GM18526 (cell line): ENCODE measurements around the gene FJX1.

Experiments
- POLR2A ChIP-seq: IDR thresholded peaks from 3 replicates; pipeline ENCODE4 v1.6.1; 2011; ENCODE audit not compliant: insufficient read length; ENCODE audit errors: extremely low read depth

The FJX1 gene

DNA sequence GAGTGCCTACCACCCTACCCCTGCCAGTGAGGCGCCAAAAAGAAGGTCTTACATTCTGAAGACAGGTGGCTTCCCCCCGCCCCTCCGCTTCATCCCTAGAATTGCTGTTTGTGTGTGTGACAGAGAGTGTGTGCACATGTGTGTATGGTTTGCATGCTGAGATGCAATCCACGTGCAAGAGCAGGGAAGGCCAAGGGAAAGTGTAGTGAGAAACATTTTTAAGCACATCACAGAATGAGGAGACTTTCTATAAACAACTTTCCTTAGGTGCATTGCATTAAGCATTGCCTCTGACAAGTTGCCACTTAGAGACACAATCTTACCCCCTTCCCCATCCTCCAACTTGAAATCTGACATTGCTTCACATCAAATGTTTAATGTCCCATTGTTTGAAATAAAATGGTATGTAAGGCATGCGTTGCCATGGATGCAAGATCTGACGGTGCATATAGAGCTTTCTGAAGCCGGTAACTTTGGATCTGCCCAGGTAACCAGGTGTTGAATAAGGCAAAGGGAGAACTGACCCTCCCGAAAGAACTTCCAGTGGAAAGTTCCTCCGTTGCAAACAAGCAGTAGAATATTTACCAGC, 21.4 kb downstream of the FJX1 start:
- TF ChIP-seq POLR2A, result no peak

DNA sequence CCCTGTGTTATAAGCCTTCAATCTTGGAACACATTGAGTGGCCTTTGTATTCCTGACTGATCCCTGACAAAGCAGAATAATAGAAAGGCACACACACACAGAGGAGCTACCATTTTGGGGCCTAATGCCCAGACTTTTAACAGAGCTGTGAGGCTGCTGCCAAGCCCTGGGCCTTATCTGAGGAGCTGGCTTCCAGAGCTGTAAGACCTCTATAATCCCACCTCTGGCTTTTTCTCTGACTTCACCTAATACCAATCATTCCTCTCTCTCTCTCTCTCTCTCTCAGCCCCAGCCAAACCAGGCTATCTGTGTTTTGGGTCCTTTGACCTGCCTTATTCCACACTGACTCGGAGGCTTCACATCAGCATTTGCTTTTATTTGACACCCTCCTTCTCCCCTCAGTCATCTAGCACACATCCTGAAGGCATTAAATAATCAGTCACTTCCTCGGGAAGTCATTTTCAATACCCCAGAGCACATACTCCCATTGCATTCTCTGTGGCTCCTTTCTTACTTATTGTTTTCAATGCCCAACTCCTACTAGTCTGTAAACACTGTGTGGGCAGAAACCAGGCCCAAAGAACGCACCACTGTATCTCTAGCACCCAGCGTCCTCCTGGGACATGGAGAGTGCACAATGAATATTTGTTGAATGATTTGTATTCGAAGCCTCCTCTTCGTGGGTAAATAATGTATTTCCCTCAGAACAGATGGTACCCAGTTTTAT, 23.1 kb downstream of the FJX1 start:
- TF ChIP-seq POLR2A, result no peak

- TF ChIP-seq POLR2A, result no peak
Observed at GRCh38 chr11:35641964-35642363, 23.7 kb downstream of the FJX1 start.

DNA sequence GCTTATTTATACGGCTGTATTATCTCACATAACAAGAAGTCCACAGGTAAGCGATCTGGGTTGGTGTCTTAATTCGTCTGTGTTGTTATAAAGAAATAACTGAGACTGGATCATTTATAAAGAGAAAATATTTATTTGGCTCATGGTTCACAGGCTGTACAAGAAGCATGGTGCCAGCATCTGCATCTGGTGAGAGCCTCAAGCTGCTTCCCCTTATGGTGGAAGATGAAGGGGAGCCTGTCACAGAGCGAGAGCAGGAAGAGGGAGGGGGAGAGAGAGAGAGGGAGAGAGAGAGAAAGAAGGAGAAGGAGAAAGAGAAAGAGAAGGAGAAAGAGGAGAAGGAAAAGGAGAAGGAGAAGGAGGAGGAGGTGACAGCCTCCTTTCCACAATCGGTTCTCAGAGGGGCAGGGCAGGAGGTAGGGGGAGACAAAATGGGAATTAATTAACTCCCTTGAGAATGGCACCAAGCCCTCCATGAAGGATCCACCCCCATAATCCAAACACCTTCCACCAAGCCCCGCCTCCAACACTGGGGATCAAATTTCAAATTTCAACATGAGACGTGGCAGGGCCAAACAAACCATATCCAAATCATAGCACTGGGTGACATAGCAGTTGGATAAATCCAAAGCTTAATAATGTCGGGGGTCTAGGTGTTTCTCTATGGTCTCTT, 29.3 kb downstream of the FJX1 start:
- TF ChIP-seq POLR2A, result no peak

GRCh38 chr11:35650006-35650405, 31.7 kb downstream of the FJX1 start:
- TF ChIP-seq POLR2A, result no peak

GRCh38 chr11:35650467-35650866, 32.2 kb downstream of the FJX1 start:
- TF ChIP-seq POLR2A, result no peak

GRCh38 chr11:35651263-35651662, 33.0 kb downstream of the FJX1 start:
- no peak for TF ChIP-seq POLR2A

GRCh38 chr11:35654711-35655110, 36.5 kb downstream of the FJX1 start:
- TF ChIP-seq POLR2A, result no peak

GRCh38 chr11:35655254-35655653, 37.0 kb downstream of the FJX1 start:
- no peak for TF ChIP-seq POLR2A

GRCh38 chr11:35655856-35656255, 37.6 kb downstream of the FJX1 start:
- TF ChIP-seq POLR2A, result no peak

- no peak for TF ChIP-seq POLR2A
Observed at GRCh38 chr11:35658020-35658948, 40.0 kb downstream of the FJX1 start.

DNA sequence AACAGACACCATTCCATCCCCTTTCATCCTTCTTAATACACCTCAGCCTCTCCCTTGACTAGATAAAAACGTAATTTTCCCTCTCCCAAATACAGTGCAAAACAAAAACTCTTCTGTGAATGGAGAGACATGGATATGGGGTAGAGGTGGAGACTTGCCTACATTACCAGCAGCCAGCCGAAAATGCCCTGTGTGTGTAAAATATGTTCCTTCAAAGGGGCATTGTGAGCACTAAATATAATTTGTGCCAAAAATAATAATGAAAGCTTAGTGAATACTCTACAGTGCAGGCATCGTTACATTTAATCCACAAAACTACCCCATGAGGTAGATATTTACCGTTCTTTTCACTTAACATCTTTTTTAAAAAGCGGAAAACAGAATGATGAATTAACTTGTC, 43.3 kb downstream of the FJX1 start:
- TF ChIP-seq POLR2A, result no peak

DNA sequence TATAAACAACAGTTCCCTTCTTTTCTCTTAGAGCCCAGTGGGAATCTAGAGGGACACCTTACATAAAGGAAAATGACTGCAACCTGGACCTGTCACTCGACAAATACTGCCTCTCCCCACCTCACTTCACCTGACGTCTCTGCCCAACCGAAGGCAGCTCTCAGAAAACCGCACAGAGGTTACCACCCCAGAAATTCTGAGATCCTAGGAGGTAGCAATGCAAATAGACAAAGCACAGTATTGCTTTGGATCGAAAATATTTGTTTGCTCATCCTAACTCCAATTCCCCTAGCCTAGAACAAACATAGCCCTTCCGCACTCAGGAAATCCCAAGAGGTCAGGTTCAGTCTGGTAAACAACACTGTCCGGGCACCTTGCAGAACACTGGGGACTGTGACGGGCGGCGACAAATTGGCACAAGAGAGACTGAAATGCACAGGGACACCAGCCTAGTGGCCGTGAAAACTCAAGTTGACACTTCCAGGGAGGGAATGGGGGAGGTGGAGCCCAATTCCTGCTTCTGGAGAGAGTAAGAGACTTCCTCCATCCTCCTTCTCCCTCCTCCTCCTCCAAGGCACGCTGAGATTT, 43.9 kb downstream of the FJX1 start:
- TF ChIP-seq POLR2A, result no peak

GRCh38 chr11:35662649-35663407, 44.6 kb downstream of the FJX1 start, which contains the start of gene TRIM44:
Gene TRIM44, plus strand, starts transcription at chr11:35662775. Its CDS starts 337 bp downstream, at chr11:35663112.
- peak; percentile 69 for TF ChIP-seq POLR2A
